Measurements from ENCODE around the gene PHACTR2. TPM values are rescaled to one million over a fixed set of nuclear protein-coding genes. Genes with fewer than 3 reads are reported as not detected.

PHACTR2 gene
- total RNA-seq, 1 donor from 2014 or later, result 44.7 TPM

DNA sequence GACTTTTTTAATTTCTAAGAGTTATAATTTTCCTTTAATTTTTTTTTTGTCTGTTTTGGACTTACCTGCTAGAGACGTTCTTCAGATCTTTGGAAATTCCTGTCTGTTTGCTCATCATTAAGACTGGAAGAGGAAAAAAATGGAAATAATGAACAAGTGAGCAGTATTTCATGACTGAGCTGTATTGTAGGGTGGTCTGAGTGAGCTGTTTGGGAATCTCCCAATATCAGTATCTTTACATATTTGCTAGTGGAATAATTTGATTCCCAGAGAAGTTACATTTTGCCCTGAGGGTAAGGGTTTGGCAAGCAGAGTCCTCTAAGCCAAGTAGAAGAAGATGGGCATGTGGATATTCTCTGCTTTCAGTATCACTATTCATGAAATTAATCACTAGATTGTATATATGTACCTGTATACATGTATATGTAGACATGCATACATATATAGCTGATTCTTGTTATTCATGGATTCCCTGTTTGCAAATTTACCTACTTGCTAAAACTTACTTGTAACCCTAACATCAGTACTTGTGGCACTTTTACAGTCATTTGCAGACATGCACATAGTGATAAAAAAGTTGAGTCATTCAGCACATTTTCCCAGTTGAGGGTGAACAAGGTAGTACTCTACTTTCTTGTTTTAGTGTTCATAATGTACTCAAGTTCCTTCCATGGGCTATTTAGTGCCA, 200.0 kb downstream of the PHACTR2 start:
- Histone ChIP-seq H3K27ac (ENCODE audit: low read depth, low read length) (no peak overlapping the region), H3K9me3 (ENCODE audit: insufficient read depth, low read depth, low read length) (no peaks in the 10 kb centered on the region), H3K4me2 (ENCODE audit: low read length) (no peak overlapping the region), H3K4me3 (ENCODE audit: insufficient read depth, low read depth, low read length) (no peak overlapping the region), H3K9ac (ENCODE audit: low read length) (no peak overlapping the region), H3K4me1 (ENCODE audit: insufficient read depth, low read length) (no peaks in the 10 kb centered on the region), H3K79me2 (ENCODE audit: insufficient read depth, low read length) (no peaks in the 10 kb centered on the region), H3K27me3 (ENCODE audit: insufficient read depth, low read length) (no peaks in the 10 kb centered on the region), H4K20me1 (ENCODE audit: insufficient read depth, low read length) (no peaks in the 10 kb centered on the region), H3K36me3 (ENCODE audit: insufficient read depth, low read length) (no peaks in the 10 kb centered on the region), H2AFZ (ENCODE audit: low read depth, low read length) (no peak overlapping the region)
- FAIRE-seq (no peak), DNase-seq (ENCODE audit: low read depth) (no peak)
- peaks cover 3% of the 10 kb centered on the region for H3K27me3 Mint-ChIP-seq (ENCODE audit: low read depth, unreplicated experiment)
- H3K9me3 Mint-ChIP-seq (ENCODE audit: unreplicated experiment), result peaks cover 20% of the 10 kb centered on the region
- no peak for TF ChIP-seq EZH2 (IDR thresholded peaks at IDR 0.05; ENCODE audit: insufficient read depth, low read length)
- TF ChIP-seq CTCF (IDR thresholded peaks at IDR 0.05; ENCODE audit: insufficient read depth, low read depth, low read length), result no peak
- H3K27ac Mint-ChIP-seq (ENCODE audit: unreplicated experiment), result no peak overlapping the region
- no peaks in the 10 kb centered on the region for H3K4me1 Mint-ChIP-seq (ENCODE audit: low read depth, unreplicated experiment)
- no peak overlapping the region for H3K4me3 Mint-ChIP-seq (ENCODE audit: unreplicated experiment)
- no peaks in the 10 kb centered on the region for H3K36me3 Mint-ChIP-seq (ENCODE audit: low read depth, unreplicated experiment)

- Histone ChIP-seq H3K4me2 (ENCODE audit: low read length) (no peak overlapping the region), H3K27ac (ENCODE audit: low read depth, low read length) (no peak overlapping the region), H3K9ac (ENCODE audit: low read length) (no peak overlapping the region), H2AFZ (ENCODE audit: low read depth, low read length) (no peak overlapping the region), H3K27me3 (ENCODE audit: insufficient read depth, low read length) (no peaks in the 10 kb centered on the region), H3K9me3 (ENCODE audit: insufficient read depth, low read depth, low read length) (no peaks in the 10 kb centered on the region), H3K4me3 (ENCODE audit: insufficient read depth, low read depth, low read length) (no peak overlapping the region), H3K36me3 (ENCODE audit: insufficient read depth, low read length) (no peaks in the 10 kb centered on the region), H3K79me2 (ENCODE audit: insufficient read depth, low read length) (no peaks in the 10 kb centered on the region), H4K20me1 (ENCODE audit: insufficient read depth, low read length) (no peaks in the 10 kb centered on the region), H3K4me1 (ENCODE audit: insufficient read depth, low read length) (no peaks in the 10 kb centered on the region)
- Mint-ChIP-seq H3K4me1 (ENCODE audit: low read depth, unreplicated experiment) (no peaks in the 10 kb centered on the region), H3K27ac (ENCODE audit: unreplicated experiment) (no peak overlapping the region), H3K27me3 (ENCODE audit: low read depth, unreplicated experiment) (peaks cover 4% of the 10 kb centered on the region), H3K9me3 (ENCODE audit: unreplicated experiment) (peaks cover 20% of the 10 kb centered on the region), H3K36me3 (ENCODE audit: low read depth, unreplicated experiment) (no peaks in the 10 kb centered on the region), H3K4me3 (ENCODE audit: unreplicated experiment) (no peak overlapping the region)
- no peak for DNase-seq (ENCODE audit: low read depth)
- FAIRE-seq, result no peak
- TF ChIP-seq CTCF (IDR thresholded peaks at IDR 0.05; ENCODE audit: insufficient read depth, low read depth, low read length), result no peak
- TF ChIP-seq EZH2 (IDR thresholded peaks at IDR 0.05; ENCODE audit: insufficient read depth, low read length), result no peak
Observed at GRCh38 chr6:143878272-143878760, 200.6 kb downstream of the PHACTR2 start.

DNA sequence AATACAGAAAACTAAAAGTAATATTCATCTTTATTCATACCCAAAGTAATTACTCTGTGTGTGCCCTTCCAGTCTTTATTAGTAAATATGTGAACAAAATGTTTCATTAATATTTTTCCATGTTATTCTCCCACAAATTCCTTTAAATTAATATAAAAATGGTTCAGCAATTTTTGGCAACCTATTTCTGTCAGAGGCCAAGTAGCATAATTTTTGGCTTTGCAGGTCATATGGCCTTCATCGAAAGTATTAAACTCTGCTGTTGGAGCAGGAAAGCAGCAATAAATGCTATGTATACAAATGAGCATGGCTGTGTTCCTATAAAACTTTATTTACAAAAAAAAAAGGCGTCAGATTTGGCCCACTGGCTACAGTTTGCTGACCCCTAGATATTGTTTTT, 202.6 kb downstream of the PHACTR2 start:
- Histone ChIP-seq H3K27me3 (ENCODE audit: insufficient read depth, low read length) (no peaks in the 10 kb centered on the region), H3K4me1 (ENCODE audit: insufficient read depth, low read length) (no peaks in the 10 kb centered on the region), H3K4me2 (ENCODE audit: low read length) (no peak overlapping the region), H3K9me3 (ENCODE audit: insufficient read depth, low read depth, low read length) (no peaks in the 10 kb centered on the region), H2AFZ (ENCODE audit: low read depth, low read length) (no peak overlapping the region), H3K4me3 (ENCODE audit: insufficient read depth, low read depth, low read length) (no peak overlapping the region), H3K36me3 (ENCODE audit: insufficient read depth, low read length) (no peaks in the 10 kb centered on the region), H3K9ac (ENCODE audit: low read length) (no peak overlapping the region), H3K27ac (ENCODE audit: low read depth, low read length) (no peak overlapping the region), H3K79me2 (ENCODE audit: insufficient read depth, low read length) (no peaks in the 10 kb centered on the region), H4K20me1 (ENCODE audit: insufficient read depth, low read length) (no peaks in the 10 kb centered on the region)
- Mint-ChIP-seq H3K36me3 (ENCODE audit: low read depth, unreplicated experiment) (no peaks in the 10 kb centered on the region), H3K4me1 (ENCODE audit: low read depth, unreplicated experiment) (no peaks in the 10 kb centered on the region), H3K27me3 (ENCODE audit: low read depth, unreplicated experiment) (peaks cover 4% of the 10 kb centered on the region), H3K4me3 (ENCODE audit: unreplicated experiment) (no peak overlapping the region), H3K9me3 (ENCODE audit: unreplicated experiment) (peaks cover 12% of the 10 kb centered on the region), H3K27ac (ENCODE audit: unreplicated experiment) (no peak overlapping the region)
- TF ChIP-seq CTCF (IDR thresholded peaks at IDR 0.05; ENCODE audit: insufficient read depth, low read depth, low read length) (no peak), EZH2 (IDR thresholded peaks at IDR 0.05; ENCODE audit: insufficient read depth, low read length) (no peak)
- DNase-seq (ENCODE audit: low read depth) (no peak), FAIRE-seq (no peak)

Data from astrocyte (in vitro differentiated cells and primary cell).